NCI-H1417 treated with DMSO at 0.1 percent for 48 hours (cell line): ENCODE data around the gene RPS15A.
"Not testable (repeated sequence)": the region's sequence is repeated elsewhere in the genome, so short reads cannot be mapped to it uniquely, and the experiment has no call there.

Experiments used
- DNase-seq: peaks from one replicate; lab custom pipeline; 2025; lab: John Stamatoyannopoulos, UW

Gene RPS15A

GRCh38 chr16:18797746-18798145 is 7.6 kb upstream of the RPS15A start:
- no peak for DNase-seq

DNA sequence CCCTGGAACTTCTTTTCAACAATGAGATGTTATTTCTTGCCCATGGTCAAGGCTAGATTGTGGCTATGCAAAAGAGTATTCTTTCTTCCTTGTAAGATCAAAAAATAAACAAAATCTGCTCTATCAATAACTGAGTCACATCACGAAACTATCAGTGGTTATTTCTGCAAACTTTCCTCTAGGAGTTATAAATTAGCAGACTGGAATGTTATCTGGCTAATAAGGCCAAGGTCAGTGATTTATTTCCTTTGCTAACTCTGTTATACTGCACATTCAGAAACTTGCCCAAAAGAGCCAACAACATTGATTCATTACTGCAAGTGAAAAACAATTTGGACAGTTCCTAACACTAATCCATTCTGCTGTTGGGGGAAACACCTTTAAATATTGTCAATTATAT is 6.2 kb upstream of the RPS15A start:
- DNase-seq: no peak

GRCh38 chr16:18792836-18793433 is 2.8 kb upstream of the RPS15A start:
- DNase-seq: no peak

DNA sequence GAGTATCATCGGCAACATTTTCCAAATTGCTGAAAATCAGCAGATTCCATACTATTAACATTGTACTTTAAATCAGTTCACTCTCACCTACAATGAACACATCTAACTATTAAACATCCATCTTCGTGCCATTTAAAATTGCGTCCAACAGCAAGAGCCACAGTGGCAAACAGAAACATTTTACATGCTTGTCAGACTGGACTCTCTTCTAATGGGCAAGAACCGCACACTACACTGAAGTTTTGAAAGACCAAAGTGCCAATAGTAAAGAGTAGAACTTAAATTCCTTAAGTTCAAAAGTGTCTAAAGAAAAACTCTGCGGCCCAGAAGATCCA is 652 bp downstream of the RPS15A start:
- no peak for DNase-seq

- no peak for DNase-seq
Measured at GRCh38 chr16:18788828-18789514, 1.2 kb downstream of the RPS15A start.

DNA sequence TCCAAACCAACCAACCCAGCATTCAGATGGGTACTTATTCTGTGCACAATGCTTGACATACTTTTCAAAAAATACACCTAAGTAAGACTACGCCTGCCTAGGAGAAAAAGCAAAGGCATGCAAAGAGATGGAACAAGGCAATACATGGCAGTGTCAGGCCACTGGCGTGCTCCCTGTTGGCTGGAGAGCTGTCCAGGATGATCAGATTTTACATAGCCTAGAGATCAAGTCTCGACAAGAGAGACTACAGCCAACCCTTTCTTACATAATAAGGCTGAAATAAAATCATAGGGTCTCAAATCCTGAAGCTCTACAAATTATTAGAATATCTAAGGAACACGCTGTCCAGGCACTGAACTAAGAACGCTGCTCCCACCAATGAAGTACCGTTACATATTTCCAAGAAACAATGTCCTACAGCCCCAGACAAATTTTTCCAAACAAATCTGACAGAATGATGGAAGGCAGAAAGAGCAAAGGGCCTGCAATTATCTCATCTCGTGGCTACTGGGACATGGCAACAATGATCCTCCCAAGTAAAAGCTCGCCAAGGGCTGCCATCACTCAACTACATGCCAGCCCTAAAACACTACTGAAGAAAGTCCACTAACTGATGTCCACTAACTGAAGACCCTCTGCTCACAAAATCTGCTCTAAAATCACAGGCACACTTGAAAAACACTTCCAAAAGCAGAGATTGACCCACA is 5.1 kb downstream of the RPS15A start:
- DNase-seq: no peak

- no peak for DNase-seq
Measured at GRCh38 chr16:18783430-18784341, 6.4 kb downstream of the RPS15A start.

- no peak for DNase-seq
Measured at GRCh38 chr16:18782697-18783429, 7.3 kb downstream of the RPS15A start.

DNA sequence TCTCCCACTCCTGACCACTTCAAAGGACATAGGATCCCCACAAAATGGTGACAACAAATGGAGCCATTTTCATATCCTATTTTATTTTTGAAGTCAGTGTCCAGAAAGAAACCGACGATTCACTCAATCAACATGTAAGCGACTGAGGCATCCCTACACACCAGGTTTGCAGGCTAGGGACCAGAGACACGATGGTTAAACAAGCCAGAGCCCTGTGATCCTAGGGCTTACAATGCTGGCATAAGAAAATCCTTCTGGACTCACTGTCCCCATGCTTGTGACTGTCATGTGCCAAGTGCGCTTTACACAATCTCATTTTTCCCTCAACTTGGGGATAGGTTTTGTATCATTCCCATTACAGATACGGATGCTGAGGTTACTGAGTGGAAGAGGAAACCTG is 8.9 kb downstream of the RPS15A start:
- DNase-seq: not testable (repeated sequence)

DNA sequence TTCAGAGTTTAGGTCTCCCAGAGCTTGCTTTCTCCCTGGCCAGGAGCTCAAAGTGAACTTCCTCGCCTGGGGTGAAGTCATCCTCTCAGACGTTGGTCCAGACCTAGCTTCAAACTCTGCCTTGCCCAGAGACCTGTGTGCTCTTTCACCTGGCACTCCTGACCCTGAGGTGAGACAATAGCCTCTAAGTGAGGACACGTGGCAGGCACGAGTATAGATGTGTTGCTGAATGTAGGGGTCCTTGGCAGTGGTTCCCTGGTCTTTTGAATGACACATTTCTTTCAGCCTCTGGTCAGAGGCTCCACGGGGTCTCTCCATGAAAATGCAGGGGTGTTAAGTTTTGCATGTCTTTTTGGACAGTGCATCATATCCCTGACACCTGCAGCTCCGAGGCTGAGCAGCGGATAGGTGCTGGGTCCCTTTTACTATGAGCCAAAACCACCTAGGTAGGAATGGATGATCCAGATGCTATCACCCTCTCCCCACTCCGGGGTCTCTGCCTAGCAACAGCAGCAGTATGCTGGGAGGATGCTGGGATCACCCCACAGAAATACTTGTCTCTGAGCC is 9.6 kb downstream of the RPS15A start:
- not testable (repeated sequence) for DNase-seq

- not testable (repeated sequence) for DNase-seq
Measured at GRCh38 chr16:18777664-18778063, 12.5 kb downstream of the RPS15A start.

- DNase-seq: not testable (repeated sequence)
Measured at GRCh38 chr16:18776334-18776733, 13.8 kb downstream of the RPS15A start.

- DNase-seq: not testable (repeated sequence)
Measured at GRCh38 chr16:18774651-18775050, 15.5 kb downstream of the RPS15A start.

- DNase-seq: not testable (repeated sequence)
Measured at GRCh38 chr16:18772171-18772570, 18.0 kb downstream of the RPS15A start.

- not testable (repeated sequence) for DNase-seq
Measured at GRCh38 chr16:18770336-18770962, 19.7 kb downstream of the RPS15A start.

DNA sequence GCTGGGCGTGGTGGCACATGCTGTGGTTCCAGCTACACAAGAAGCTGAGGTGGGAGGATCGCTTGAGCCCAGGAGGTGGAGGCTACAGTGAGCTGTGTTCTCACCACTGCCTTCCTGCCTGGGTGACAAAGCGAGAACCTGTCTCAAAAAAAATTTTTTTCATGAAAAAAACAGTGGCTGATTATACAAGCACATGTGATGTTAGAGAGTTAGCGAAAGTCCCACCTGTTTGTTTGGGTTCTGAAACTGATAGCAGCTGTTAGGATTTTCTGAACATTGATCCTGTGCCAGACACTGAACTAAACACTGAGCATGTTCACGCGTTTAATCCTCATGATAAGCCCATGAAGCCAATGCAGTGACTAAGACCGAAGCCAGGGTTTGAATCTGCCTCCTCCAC is 22.9 kb downstream of the RPS15A start:
- DNase-seq: not testable (repeated sequence)

GRCh38 chr16:18762713-18763112 is 27.4 kb downstream of the RPS15A start:
- not testable (repeated sequence) for DNase-seq

DNA sequence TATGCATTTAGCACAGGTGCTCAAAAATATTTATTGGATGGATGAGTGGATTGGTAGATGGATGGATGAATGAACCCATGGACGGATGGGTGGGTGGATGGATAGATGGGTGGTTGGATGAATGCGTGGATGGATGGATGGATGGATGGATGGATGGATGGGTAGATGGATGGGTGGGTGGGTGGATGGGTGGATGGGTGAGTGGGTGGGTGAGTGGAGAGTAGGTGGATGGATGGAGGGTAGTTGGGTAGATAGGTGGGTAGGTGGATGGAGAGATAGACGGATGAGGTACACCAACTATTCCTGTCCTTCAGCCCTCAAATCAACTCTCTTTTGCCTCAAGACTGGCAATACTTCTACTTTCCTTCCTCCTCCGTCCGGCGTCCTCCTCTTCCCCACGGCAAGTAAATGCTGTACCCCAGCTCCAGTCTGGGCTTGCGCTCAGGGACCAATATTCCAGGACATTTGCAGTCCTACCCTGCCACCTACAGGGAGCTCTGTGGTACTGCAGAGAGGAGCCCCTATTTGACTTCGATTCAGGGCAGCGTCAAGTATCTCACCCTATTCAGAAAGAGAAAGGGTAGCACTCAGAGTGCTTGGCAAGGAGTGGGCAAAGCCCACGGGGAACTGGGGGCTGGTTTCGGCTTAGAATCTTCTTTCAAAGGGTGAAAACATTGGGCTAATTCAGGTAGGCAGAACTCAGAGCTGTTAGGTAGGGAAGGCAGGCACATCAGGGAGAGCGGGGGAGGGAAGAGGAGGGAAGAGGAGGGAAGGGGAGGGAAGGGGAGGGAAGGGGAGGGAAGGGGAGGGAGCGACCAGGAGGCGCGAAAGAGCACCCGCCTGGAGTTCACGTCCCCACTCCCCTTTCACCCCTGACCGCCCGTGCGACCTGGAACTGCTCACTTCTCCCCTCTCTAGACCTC is 30.3 kb downstream of the RPS15A start:
- DNase-seq: not testable (repeated sequence)

DNA sequence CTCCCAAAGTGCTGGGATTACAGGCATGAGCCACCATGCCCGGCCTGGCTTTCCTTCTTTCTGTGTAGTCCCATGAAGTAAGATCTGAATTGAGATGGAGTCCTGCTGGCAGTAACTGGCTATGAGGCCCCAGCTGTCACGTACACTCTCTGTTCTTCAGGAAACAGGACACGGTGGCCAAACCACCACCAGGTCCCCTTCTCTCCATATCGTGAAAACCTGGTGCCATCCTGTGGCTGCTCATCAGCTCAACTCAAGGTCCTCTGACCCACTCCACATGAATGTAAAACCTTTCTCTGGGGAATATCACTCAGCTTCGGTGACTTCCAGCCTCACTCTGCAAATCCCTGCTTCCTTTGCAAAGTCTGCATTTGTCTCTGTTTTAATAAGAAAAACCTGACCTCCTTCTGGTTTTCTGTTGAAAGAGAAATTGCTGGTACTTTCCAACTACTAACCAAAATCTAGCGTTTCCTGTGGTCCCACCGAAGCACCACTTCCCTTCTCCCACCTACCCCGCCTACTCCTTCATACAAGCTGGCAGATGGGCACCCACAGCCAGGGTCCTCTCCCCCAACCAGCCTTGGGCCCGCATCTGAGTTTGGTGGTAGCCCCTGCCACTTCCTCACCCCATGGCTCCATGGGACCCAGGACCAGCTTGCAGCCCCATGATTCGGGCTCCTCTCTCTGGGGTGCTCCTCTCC is 32.0 kb downstream of the RPS15A start:
- DNase-seq: not testable (repeated sequence)
